Ovary (tissue), 9 donors: ENCODE results near the gene KRTAP8-1. TPM values are rescaled to one million over a fixed set of nuclear protein-coding genes. Genes with fewer than 3 reads are reported as not detected.

ENCODE experiments used
- DNase-seq, 5 donors: peaks; one replicate each; pipeline ENCODE4 v3.0.0-alpha.2; 2019 to 2020
- H3K27ac ChIP-seq, 2 donors: fragments of 200-600 bp; one replicate each; pipeline versions ENCODE4 v1.5.1 to v1.8.0; 2019 to 2022
- H3K27me3 ChIP-seq: fragments of 200-600 bp; one replicate; pipeline ENCODE4 v1.8.0; 2022
- H3K36me3 ChIP-seq: fragments of 200-600 bp; sonication (generic); one replicate; pipeline ENCODE4 v1.5.1; 2019
- H3K4me1 ChIP-seq: one replicate; pipeline ENCODE4 v1.8.1; 2013; ENCODE audit warnings: mild to moderate bottlenecking, moderate library complexity; ENCODE audit not compliant: insufficient read depth
- H3K4me3 ChIP-seq: fragments of 200-600 bp; sonication (generic); one replicate; pipeline ENCODE4 v1.5.1; 2017
- H3K9me3 ChIP-seq, 2 donors: fragments of 200-600 bp in 1 of 2; sonication (generic) in 1 of 2; one replicate each; pipeline versions ENCODE4 v1.5.1 to v1.8.1; 2013 to 2019; ENCODE audit warnings: mild to moderate bottlenecking in 1 of 2, moderate library complexity in 1 of 2
- EP300 ChIP-seq: sonication (generic); formaldehyde crosslinking; IDR thresholded peaks from one replicate; pipeline ENCODE4 v1.6.1; 2017; ENCODE audit warnings: antibody characterized with exemption
- POLR2A ChIP-seq: fragments of 450-650 bp; IDR thresholded peaks from one replicate; pipeline ENCODE4 v1.6.1; 2017; ENCODE audit warnings: antibody characterized with exemption, mild to moderate bottlenecking, moderate library complexity
- WGBS, 3 donors: extraction: QIAGEN DNeasy Blood & Tissue Kit in 1 of 3; methylation state at CpG; one replicate each; pipeline versions ENCODE4 v1.1.5 to v1.1.7; 2013 to 2017; 5-methylcytosine and 5-hydroxymethylcytosine counted together
- intact Hi-C, 4 donors: fragments of 100-400 bp; cut with DNase I; formaldehyde crosslinking; loops; one replicate each; pipeline versions ENCODE4 v1.11.0 to v1.15.1; 2022 to 2023
- polyA plus RNA-seq, 2 donors: library from polyadenylated mRNA; stranded (reverse); fragments of 200-250 nt in 1 of 2; fragments of 350-450 nt in 1 of 2; fragmentation: Illumina TruSeq in 1 of 2; extraction: RNeasy Lipid Tissue Mini Kit (QIAGEN cat#74804) in 1 of 2; gene quantifications; one replicate each; pipeline ENCODE4 v1.2.3, GENCODE V29; 2013 to 2014
- total RNA-seq, 7 donors: library from RNA; depleted of rRNA in 2 of 7; stranded (reverse); fragments of >200 nt in 2 of 7; fragmentation: NEBNext Ultra II Directional in 3 of 7; extraction: Animal tissue kit (Norgen Biotek cat#: 25700) in 3 of 7; gene quantifications; one replicate each; pipeline versions ENCODE4 v1.1.0 to v1.2.4, GENCODE V29; 2016 to 2023
- TF ChIP-seq, protein P1 (sequence below), 3 donors: fragments of 450-650 bp in 2 of 3; fragments of 200-600 bp in 1 of 3; IDR thresholded peaks; one replicate each; pipeline versions ENCODE4 v1.5.1 to v1.8.0; 2016 to 2022; ENCODE audit warnings: antibody characterized with exemption in 3 of 3, mild to moderate bottlenecking in 1 of 3
- donor health status: DM: no; HTN: no; CAD: no; lungs with moderate emphysema.
- donor health status: DM: no; HTN: no; CAD: no.
- donor health status: Bipolar disorder and iron deficiency.
- donor health status: DM: yes; HTN: yes; CAD: no.
- donor health status: DM: no; HTN: no; CAD: no.
- donor health status: DM: yes; HTN: yes; CAD: no.

The KRTAP8-1 gene
- total and polyA plus RNA-seq, 9 donors: not detected

DNA sequence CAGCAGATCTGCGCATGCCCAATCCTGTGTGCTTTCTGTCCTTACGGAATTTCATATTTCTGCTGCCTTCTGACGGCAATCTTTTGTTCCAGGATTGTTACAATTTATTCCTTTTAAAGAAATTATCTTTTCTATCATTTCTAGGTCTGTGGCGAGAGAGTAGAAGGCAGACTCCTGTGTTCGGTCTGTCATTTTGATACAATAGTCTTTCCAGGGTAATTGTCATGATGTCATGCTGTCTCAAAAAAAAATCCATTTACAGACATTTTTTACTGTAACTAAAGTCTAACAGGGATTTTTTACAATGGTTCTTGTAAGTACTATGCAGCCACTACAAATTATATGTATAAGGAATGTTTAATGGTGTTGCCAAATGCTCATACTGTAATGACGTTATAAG lies 25.5 kb upstream of the KRTAP8-1 start:
- Histone ChIP-seq H3K36me3 (no peaks in the 10 kb centered on the region), H3K4me1 (no peaks in the 10 kb centered on the region), H3K27me3 (no peaks in the 10 kb centered on the region), H3K27ac (no peak overlapping the region), H3K4me3 (no peak overlapping the region), H3K9me3 (no peaks in the 10 kb centered on the region)
- DNase-seq: no peak
- TF ChIP-seq, protein P1, sequence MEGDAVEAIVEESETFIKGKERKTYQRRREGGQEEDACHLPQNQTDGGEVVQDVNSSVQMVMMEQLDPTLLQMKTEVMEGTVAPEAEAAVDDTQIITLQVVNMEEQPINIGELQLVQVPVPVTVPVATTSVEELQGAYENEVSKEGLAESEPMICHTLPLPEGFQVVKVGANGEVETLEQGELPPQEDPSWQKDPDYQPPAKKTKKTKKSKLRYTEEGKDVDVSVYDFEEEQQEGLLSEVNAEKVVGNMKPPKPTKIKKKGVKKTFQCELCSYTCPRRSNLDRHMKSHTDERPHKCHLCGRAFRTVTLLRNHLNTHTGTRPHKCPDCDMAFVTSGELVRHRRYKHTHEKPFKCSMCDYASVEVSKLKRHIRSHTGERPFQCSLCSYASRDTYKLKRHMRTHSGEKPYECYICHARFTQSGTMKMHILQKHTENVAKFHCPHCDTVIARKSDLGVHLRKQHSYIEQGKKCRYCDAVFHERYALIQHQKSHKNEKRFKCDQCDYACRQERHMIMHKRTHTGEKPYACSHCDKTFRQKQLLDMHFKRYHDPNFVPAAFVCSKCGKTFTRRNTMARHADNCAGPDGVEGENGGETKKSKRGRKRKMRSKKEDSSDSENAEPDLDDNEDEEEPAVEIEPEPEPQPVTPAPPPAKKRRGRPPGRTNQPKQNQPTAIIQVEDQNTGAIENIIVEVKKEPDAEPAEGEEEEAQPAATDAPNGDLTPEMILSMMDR (IDR thresholded peaks at IDR 0.05): no peak
- no peak for TF ChIP-seq POLR2A
- TF ChIP-seq EP300: no peak
- 89 to 93% (median 92%) methylated on average over 6 of the region's 6 CpGs for WGBS, 3 donors
- intact Hi-C loops: no loop called here

DNA sequence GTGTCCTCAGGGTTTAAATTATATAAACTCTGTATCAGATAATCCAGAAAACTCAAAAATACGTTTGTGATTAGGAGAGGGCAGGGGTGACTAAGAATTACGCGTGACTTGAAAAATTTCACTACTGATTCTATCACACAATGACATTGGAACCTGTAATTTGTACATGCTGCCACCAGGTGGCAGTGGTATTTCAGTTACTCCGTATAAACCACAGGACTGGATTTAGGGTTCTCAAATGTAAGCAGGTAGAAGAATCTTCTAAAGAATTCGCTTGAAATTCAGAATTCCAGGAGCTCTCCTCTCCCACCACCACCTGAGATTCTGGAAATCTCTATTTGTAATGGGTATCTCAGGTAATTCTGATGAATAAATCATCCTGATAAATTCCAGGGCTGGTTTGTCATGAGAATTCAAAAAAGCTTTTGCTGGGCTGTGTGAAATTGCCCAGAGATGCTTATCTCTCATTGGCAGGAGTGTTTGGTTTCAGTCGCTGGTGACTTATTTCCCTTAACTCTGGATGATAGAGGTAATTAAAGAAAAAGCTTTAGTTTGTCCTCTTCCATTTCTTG lies 18.2 kb upstream of the KRTAP8-1 start:
- H3K27ac ChIP-seq: no peak overlapping the region
- no peaks in the 10 kb centered on the region for H3K27me3 ChIP-seq
- intact Hi-C loops: no loop called here
- no peak for DNase-seq
- H3K36me3 ChIP-seq: no peaks in the 10 kb centered on the region
- H3K4me1 ChIP-seq: no peaks in the 10 kb centered on the region
- H3K9me3 ChIP-seq: no peaks in the 10 kb centered on the region
- WGBS, 3 donors: 38 to 45% (median 38%) methylated on average over 6 of the region's 6 CpGs
- no peak overlapping the region for H3K4me3 ChIP-seq
- TF ChIP-seq EP300 (no peak), POLR2A (no peak)
- TF ChIP-seq, protein P1 (IDR thresholded peaks at IDR 0.05): no peak

DNA sequence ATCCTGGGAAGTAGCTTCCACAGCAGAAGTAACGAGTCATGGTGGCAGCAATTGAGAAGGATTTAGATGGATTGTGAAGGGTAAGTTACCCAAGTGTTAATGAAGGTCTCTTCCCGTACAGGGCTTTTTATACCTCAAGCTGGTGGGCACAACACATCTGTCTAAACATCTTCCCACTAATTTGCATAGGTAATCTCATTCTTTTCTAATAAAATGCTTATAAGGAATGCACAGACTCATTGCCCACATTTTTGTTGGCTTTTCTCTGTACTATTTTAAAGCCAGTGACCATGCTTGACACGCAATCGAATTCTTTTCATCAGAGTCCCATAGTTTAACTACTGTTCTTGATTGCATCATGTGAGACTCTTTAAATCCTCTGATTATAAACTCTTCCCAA lies 16.6 kb upstream of the KRTAP8-1 start, which contains the start of gene KRTAP7-1:
KRTAP7-1 (minus strand) TSS at position 101 of the 400 bp plus-strand sequence; CDS start at position 40, 61 bp downstream.
- Histone ChIP-seq H3K27me3 (no peaks in the 10 kb centered on the region), H3K4me1 (no peaks in the 10 kb centered on the region), H3K4me3 (no peak within 1 kb of the TSS), H3K27ac (no peak within 1 kb of the TSS), H3K36me3 (no peaks in the 10 kb centered on the region), H3K9me3 (no peaks in the 10 kb centered on the region)
- intact Hi-C loops: no loop called here
- TF ChIP-seq EP300 (no peak), POLR2A (no peak)
- TF ChIP-seq, protein P1 (IDR thresholded peaks at IDR 0.05): no peak
- DNase-seq: no peak
- WGBS, 3 donors: 79 to 82% (median 81%) methylated on average over 4 of the region's 4 CpGs

DNA sequence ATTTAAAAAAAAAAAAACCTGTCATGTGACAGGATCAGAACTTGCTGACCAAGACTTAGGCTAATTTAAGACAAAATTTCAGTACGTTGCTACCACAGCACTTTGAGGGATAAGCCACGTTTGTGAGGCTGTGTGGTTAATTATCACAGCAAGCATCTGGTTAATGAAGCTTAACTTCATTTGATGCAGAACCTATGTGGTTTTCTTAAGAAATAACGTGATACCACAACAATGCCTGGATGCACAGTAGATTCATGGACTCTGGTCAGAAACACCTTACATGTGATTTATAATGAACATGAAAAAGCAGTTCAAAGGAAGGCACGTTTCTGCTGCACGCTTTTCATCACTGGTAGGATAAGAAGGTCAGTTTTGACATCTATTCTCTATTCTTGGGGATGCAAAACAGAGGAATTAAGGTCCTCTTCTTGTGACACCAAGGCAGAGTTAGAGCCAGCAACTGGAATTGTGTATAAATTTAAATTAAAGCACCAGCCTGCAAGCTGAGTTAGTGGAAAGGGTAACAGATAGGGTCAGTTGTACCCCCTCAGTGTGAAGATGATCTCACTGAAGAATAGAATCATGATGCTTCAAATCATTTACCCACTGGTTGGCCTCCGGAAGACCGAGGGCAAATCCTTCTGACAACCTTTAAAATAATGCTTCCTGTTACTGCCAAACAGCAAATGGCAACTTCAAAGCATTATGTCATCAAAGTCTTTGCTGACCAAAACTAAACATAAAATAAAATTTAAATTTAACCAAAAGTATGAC lies 6.0 kb upstream of the KRTAP8-1 start:
- H3K4me3 ChIP-seq: no peak overlapping the region
- no peak for DNase-seq
- no peaks in the 10 kb centered on the region for H3K36me3 ChIP-seq
- intact Hi-C loops: no loop called here
- 50 to 72% (median 61%) methylated on average over 7 of the region's 7 CpGs for WGBS, 3 donors
- H3K27me3 ChIP-seq: no peaks in the 10 kb centered on the region
- H3K9me3 ChIP-seq: no peaks in the 10 kb centered on the region
- H3K27ac ChIP-seq: no peak overlapping the region
- no peak for TF ChIP-seq EP300
- TF ChIP-seq, protein P1 (IDR thresholded peaks at IDR 0.05): no peak
- TF ChIP-seq POLR2A: no peak
- H3K4me1 ChIP-seq: no peaks in the 10 kb centered on the region
